NCI-H2196 treated with DMSO at 0.1 percent for 48 hours (cell line): ENCODE results near the gene CP.

Experiments used
- DNase-seq: peaks from one replicate; lab custom pipeline; 2025; ENCODE audit not compliant: unreplicated experiment; lab: John Stamatoyannopoulos, UW

The CP gene

DNA sequence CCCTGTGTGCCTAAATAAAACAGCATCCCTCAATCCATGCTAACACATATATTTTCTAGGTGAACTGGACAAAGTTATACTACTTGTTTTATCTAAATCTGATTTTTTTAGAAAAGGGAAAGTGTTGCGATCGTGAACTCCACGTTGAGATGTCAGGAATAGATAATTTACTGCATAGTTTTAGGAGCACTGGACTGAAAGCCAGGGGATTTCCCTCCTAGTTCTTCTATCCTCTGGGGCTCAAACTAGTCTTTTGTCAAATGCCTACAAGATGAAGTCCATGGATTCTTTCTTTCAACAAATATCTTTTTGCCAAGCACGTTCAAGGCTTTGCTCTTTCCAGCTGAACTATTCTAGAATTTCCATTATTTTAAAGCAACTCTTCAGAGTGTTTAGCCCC, 92.8 kb downstream of the CP start:
- DNase-seq: no peak

DNA sequence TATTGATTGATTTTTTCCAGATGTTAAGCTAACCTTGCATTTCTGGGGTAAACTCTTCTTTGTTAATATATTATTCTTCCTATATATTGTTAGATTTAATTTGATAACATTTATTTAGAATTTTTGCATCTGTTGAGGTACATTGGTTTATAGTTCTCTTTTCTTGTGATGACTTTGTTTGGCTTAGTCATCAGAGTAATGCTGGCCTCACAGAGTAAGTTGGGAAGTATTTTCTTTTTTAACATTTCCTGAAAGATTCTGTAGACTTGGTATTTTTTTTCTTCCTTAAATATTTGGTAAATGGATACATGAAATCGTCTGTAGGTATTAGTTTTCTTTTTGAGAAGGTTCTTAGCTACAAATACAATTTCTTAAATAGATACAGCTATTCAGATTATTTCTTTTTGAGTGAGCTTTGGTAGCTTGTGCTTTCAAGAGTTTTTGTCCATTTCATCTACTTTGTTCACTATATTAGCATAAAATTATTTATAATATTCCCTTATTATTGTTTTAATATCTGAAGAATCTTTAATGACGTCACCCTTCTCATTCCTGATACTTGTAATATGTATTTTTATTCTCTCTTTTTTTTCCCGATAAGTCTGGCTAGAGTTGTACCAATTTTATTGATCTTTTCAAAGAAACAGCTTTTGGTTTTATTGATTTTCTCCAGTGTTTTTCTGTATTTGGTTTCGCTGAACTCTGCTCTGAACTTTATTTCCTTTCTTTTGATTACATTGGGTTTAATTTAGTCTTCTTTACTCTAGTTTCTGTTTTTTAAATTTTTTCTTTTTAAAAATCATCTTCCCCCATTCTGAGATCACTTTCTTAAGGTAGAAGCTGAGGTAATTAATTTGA, 98.7 kb downstream of the CP start:
- DNase-seq: no peak
